Endothelial cell of umbilical vein (primary cell): ENCODE results near the gene SYNGR3. TPM values are rescaled to one million over a fixed set of nuclear protein-coding genes. Genes with fewer than 3 reads are reported as not detected.

Source experiments
- BruUV-seq: library from RNA; stranded (reverse); fragments of 400-500 nt; replicated peaks from 2 replicates; lab custom pipeline; 2021; lab: Mats Ljungman, UMichigan
- CTCF ChIA-PET: fragments of 300-600, 350-600 bp; sonication (Branson Sonifier 250); formaldehyde crosslinking; loops from one replicate; lab custom pipeline; 2021; ENCODE audit warnings: antibody characterized with exemption, inconsistent platforms; lab: Charles Lee
- POLR2A ChIA-PET: fragments of 300-600, 350-600 bp; sonication (Branson Sonifier 250); formaldehyde crosslinking; loops from one replicate; lab custom pipeline; 2021; ENCODE audit warnings: antibody characterized with exemption, inconsistent platforms; lab: Charles Lee
- DNase-seq: peaks from one replicate; pipeline ENCODE4 v3.0.0-alpha.2; 2011; ENCODE audit warnings: low read depth, low spot score
- FAIRE-seq: peaks from 2 replicates; lab custom pipeline; 2011; peaks lifted over from hg19 to GRCh38; lab: Jason Lieb, UNC
- H2AFZ ChIP-seq: 2 replicates; pipeline ENCODE4 v1.6.0; 2012; ENCODE audit warnings: low read depth, low read length, control low read depth, inconsistent platforms
- H3K27ac ChIP-seq: 2 replicates; pipeline ENCODE4 v1.5.1; 2011; ENCODE audit warnings: low read depth, mild to moderate bottlenecking, control low read depth, low read length, moderate library complexity; ENCODE audit not compliant: insufficient read depth
- H3K27me3 ChIP-seq, 2 experiments: 2 replicates each; pipeline versions ENCODE4 v1.6.0 to v1.6.1; 2011; ENCODE audit warnings: low read length in 2 of 2, mixed read lengths in 1 of 2; ENCODE audit not compliant: control insufficient read depth in 2 of 2, insufficient read depth in 2 of 2
- H3K36me3 ChIP-seq, 2 experiments: 2 replicates in 1 of 2; 3 replicates in 1 of 2; pipeline ENCODE4 v1.5.1; 2011; ENCODE audit warnings: low read length in 2 of 2, mild to moderate bottlenecking in 1 of 2, moderate library complexity in 1 of 2; ENCODE audit not compliant: control insufficient read depth in 2 of 2, insufficient read depth in 2 of 2; ENCODE audit errors: extremely low read depth in 1 of 2
- H3K4me1 ChIP-seq: 3 replicates; pipeline ENCODE4 v1.5.1; 2011; ENCODE audit warnings: mild to moderate bottlenecking, low read length; ENCODE audit not compliant: control insufficient read depth, insufficient read depth; ENCODE audit errors: extremely low read depth
- H3K4me2 ChIP-seq: 2 replicates; pipeline ENCODE4 v1.6.1; 2011; ENCODE audit warnings: low read length, control low read depth, mixed read lengths; ENCODE audit not compliant: insufficient read depth
- H3K4me3 ChIP-seq, 3 experiments: fragments of 200-600 bp in 1 of 3; sonication (generic), shearing (Covaris generic) in 1 of 3; replicated peaks in 1 of 3; 2 replicates each; pipeline ENCODE4 v1.5.1; 2011 to 2016; ENCODE audit warnings: control low read depth in 3 of 3, low read length in 3 of 3, mild to moderate bottlenecking in 2 of 3, inconsistent platforms in 1 of 3, low read depth in 1 of 3, moderate library complexity in 1 of 3; ENCODE audit not compliant: insufficient read depth in 1 of 3
- H3K79me2 ChIP-seq: 2 replicates; pipeline ENCODE4 v1.6.0; 2012; ENCODE audit warnings: low read length, inconsistent platforms; ENCODE audit not compliant: control insufficient read depth, insufficient read depth
- H3K9ac ChIP-seq: replicated peaks from 2 replicates; pipeline ENCODE3; 2011; ENCODE audit warnings: low read length, control low read depth; ENCODE audit not compliant: insufficient read depth; ENCODE audit errors: extremely low read depth
- H3K9me1 ChIP-seq: replicated peaks from 3 replicates; pipeline ENCODE4 v1.6.0; 2011; ENCODE audit warnings: mild to moderate bottlenecking, low read length; ENCODE audit not compliant: control insufficient read depth, insufficient read depth; ENCODE audit errors: extremely low read depth
- H3K9me3 ChIP-seq: replicated peaks from 2 replicates; pipeline ENCODE4 v1.5.1; 2012; ENCODE audit warnings: low read length, inconsistent platforms; ENCODE audit not compliant: control insufficient read depth, insufficient read depth
- H4K20me1 ChIP-seq: replicated peaks from 2 replicates; pipeline ENCODE3; 2011; ENCODE audit warnings: mild to moderate bottlenecking, low read length; ENCODE audit not compliant: control insufficient read depth, insufficient read depth; ENCODE audit errors: extremely low read depth
- EZH2 ChIP-seq: IDR thresholded peaks from 2 replicates; pipeline ENCODE4 v1.6.1; 2012; ENCODE audit warnings: borderline replicate concordance, low read depth, mild to moderate bottlenecking, moderate library complexity, low read length, inconsistent platforms; ENCODE audit not compliant: severe bottlenecking
- FOS ChIP-seq: IDR thresholded peaks from 2 replicates; pipeline ENCODE4 v1.6.1; 2011; ENCODE audit warnings: mild to moderate bottlenecking, low read length, moderate library complexity, borderline replicate concordance; ENCODE audit not compliant: insufficient read depth
- GATA2 ChIP-seq: IDR thresholded peaks from 2 replicates; pipeline ENCODE4 v1.7.0; 2011; ENCODE audit warnings: low read depth, mild to moderate bottlenecking, moderate library complexity, mixed read lengths, low read length; ENCODE audit not compliant: insufficient read length, insufficient read depth
- JUN ChIP-seq: IDR thresholded peaks from 2 replicates; pipeline ENCODE4 v1.6.1; 2011; ENCODE audit warnings: borderline replicate concordance, low read depth; ENCODE audit not compliant: insufficient read length, insufficient read depth
- MAX ChIP-seq: IDR thresholded peaks from 2 replicates; pipeline ENCODE4 v1.6.1; 2011; ENCODE audit not compliant: insufficient read depth, insufficient read length
- MYC ChIP-seq: IDR thresholded peaks from one replicate; pipeline ENCODE4 v1.6.1; 2011; ENCODE audit warnings: mild to moderate bottlenecking, low read depth, low read length
- POLR2A ChIP-seq: IDR thresholded peaks from 2 replicates; pipeline ENCODE4 v1.6.1; 2012; ENCODE audit warnings: low read depth, mild to moderate bottlenecking, control low read depth, low read length
- POLR2AphosphoS5 ChIP-seq: IDR thresholded peaks from 2 replicates; pipeline ENCODE4 v1.6.1; 2012; ENCODE audit warnings: low read depth, mild to moderate bottlenecking, control low read depth, low read length, moderate library complexity; ENCODE audit not compliant: insufficient read depth
- dilution Hi-C: fragments of 300-500 bp; cut with MboI; formaldehyde crosslinking; loops from one replicate; pipeline ENCODE4 v1.15.0; 2019; ENCODE audit warnings: low sequenced_read_pairs; ENCODE audit not compliant: extremely low pct_ligation_motif_present
- intact Hi-C: fragments of 100-400 bp; cut with micrococcal nuclease; formaldehyde crosslinking; loops from one replicate; pipeline ENCODE4 v1.10.0; 2022
- polyA plus RNA-seq, 4 experiments: library from polyadenylated mRNA; depleted of rRNA in 3 of 4; stranded (reverse) in 3 of 4; unstranded in 1 of 4; fragments of >200 nt; gene quantifications; 2 replicates each; pipeline versions ENCODE4 v1.2.1 to v1.2.3, GENCODE V29; 2011 to 2012; ENCODE audit warnings: missing spikeins in 1 of 4
- total RNA-seq: library from RNA; stranded (reverse); gene quantifications from 2 replicates; pipeline ENCODE4 v1.2.3, GENCODE V29; 2021
- TF ChIP-seq, protein P1 (sequence below), 2 donors: IDR thresholded peaks; 1 replicate in 1 of 2; 2 replicates in 1 of 2; pipeline ENCODE4 v1.5.1; 2011; ENCODE audit warnings: low read length in 2 of 2, mild to moderate bottlenecking in 2 of 2, moderate library complexity in 2 of 2, control low read depth in 1 of 2, inconsistent platforms in 1 of 2, low read depth in 1 of 2; ENCODE audit not compliant: insufficient read depth in 1 of 2; ENCODE audit errors: extremely low read depth in 1 of 2

The SYNGR3 gene
- total and polyA plus RNA-seq, 2 donors (not counting 3 experiments of a cell fraction or from before 2014, with no cell fraction given): 0.95 to 1.4 TPM

GRCh38 chr16:2029350-2029749, 39.6 kb downstream of the SYNGR3 start:
- Histone ChIP-seq H3K4me1 (peaks cover 42% of the 10 kb centered on the region), H3K4me3 (no peak overlapping the region), H3K27me3 (no peaks in the 10 kb centered on the region), H3K9ac (no peak overlapping the region), H4K20me1 (no peaks in the 10 kb centered on the region), H3K4me2 (no peak overlapping the region), H3K79me2 (peaks cover 19% of the 10 kb centered on the region), H3K36me3 (no peaks in the 10 kb centered on the region), H2AFZ (no peak overlapping the region), H3K9me1 (no peaks in the 10 kb centered on the region), H3K9me3 (no peaks in the 10 kb centered on the region), H3K27ac (no peak overlapping the region)
- dilution Hi-C loops: loop anchor here (25.0 kb wide), 1 partner anchor 133 kb away; the partner anchor contains the start of gene TRAF7
- no TSS peak for BruUV-seq
- intact Hi-C loops: no loop called here
- POLR2A ChIA-PET: no interaction called here
- FAIRE-seq: no peak
- CTCF ChIA-PET: no interaction called here
- TF ChIP-seq POLR2AphosphoS5 (no peak), MYC (no peak), MAX (no peak)
- TF ChIP-seq, protein P1, sequence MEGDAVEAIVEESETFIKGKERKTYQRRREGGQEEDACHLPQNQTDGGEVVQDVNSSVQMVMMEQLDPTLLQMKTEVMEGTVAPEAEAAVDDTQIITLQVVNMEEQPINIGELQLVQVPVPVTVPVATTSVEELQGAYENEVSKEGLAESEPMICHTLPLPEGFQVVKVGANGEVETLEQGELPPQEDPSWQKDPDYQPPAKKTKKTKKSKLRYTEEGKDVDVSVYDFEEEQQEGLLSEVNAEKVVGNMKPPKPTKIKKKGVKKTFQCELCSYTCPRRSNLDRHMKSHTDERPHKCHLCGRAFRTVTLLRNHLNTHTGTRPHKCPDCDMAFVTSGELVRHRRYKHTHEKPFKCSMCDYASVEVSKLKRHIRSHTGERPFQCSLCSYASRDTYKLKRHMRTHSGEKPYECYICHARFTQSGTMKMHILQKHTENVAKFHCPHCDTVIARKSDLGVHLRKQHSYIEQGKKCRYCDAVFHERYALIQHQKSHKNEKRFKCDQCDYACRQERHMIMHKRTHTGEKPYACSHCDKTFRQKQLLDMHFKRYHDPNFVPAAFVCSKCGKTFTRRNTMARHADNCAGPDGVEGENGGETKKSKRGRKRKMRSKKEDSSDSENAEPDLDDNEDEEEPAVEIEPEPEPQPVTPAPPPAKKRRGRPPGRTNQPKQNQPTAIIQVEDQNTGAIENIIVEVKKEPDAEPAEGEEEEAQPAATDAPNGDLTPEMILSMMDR (IDR thresholded peaks at IDR 0.05; ENCODE audit: extremely low read depth in 1 of 2, insufficient read depth in 1 of 2, low read depth in 1 of 2, low read length in 2 of 2): no peak
- no peak for DNase-seq

DNA sequence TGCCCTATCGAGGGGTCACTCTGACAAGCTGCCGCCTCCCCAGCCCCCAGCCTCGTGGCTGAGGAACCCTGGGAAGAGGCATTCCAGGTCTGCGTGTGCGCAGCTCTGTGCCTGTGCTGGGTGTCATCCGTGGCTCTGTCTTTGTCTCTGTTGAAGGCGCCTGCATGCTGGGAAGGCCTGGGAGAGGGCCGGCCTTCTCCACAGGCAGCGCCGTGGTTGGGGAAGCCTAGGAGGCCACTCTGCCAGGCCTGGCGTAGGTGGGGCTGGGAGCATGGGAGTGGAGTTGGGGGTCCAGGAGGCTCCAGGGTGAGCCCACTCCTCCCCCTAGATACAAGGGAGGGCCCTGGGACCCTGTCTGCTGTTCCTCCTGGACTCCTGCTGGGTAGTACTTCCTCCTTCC, 40.3 kb downstream of the SYNGR3 start:
- ChIA-PET POLR2A (no interaction called here), CTCF (interaction anchor here (1.2 kb wide), 1 partner anchor 111 kb away, joined by 8 read pairs; no protein-coding TSS in a partner anchor)
- Histone ChIP-seq H3K4me3 (no peak overlapping the region), H4K20me1 (no peaks in the 10 kb centered on the region), H3K9me3 (no peaks in the 10 kb centered on the region), H2AFZ (no peak overlapping the region), H3K9me1 (no peaks in the 10 kb centered on the region), H3K79me2 (peaks cover 24% of the 10 kb centered on the region), H3K27me3 (no peaks in the 10 kb centered on the region), H3K4me2 (no peak overlapping the region), H3K9ac (no peak overlapping the region), H3K4me1 (peaks cover 48% of the 10 kb centered on the region), H3K36me3 (no peaks in the 10 kb centered on the region), H3K27ac (no peak overlapping the region)
- dilution Hi-C loops (loop anchor here (25.0 kb wide), 1 partner anchor 132 kb away; the partner anchor contains the start of gene TRAF7), intact Hi-C loops (no loop called here)
- DNase-seq (no peak), FAIRE-seq (no peak)
- no TSS peak for BruUV-seq
- TF ChIP-seq FOS (no peak), EZH2 (no peak), MYC (no peak), POLR2A (no peak), POLR2AphosphoS5 (no peak), JUN (no peak), MAX (no peak), GATA2 (no peak)
- TF ChIP-seq, protein P1 (IDR thresholded peaks at IDR 0.05; ENCODE audit: extremely low read depth in 1 of 2, insufficient read depth in 1 of 2, low read depth in 1 of 2, low read length in 2 of 2): no peak
